Right renal cortex interstitium (tissue), 3 donors: ENCODE measurements around the gene FCER1A. TPM values are rescaled to one million over a fixed set of nuclear protein-coding genes. Genes with fewer than 3 reads are reported as not detected.
"Not testable (repeated sequence)": the region's sequence is repeated elsewhere in the genome, so short reads cannot be mapped to it uniquely, and the experiment has no call there.

Experiments
- DNase-seq, 3 donors: peaks; one replicate each; pipeline ENCODE4 v3.0.0-alpha.2; 2013; ENCODE audit warnings: low read depth in 3 of 3, low spot score in 2 of 3
- polyA plus RNA-seq, 3 donors: library from polyadenylated mRNA; unstranded; fragments of 120-200 nt; gene quantifications; one replicate each; pipeline ENCODE4 v1.2.1, GENCODE V29; 2013; ENCODE audit not compliant: insufficient read length in 3 of 3

The FCER1A gene
- polyA plus RNA-seq, 3 donors, result 0.18 to 1.3 (median 0.44) TPM

- not testable (repeated sequence) for DNase-seq
Measured at GRCh38 chr1:159349374-159349773, 47.2 kb downstream of the FCER1A start.

GRCh38 chr1:159352436-159352835, 50.3 kb downstream of the FCER1A start:
- no peak for DNase-seq

Other genes starting within 250 kb of the FCER1A start
- under 1 TPM in 2 of 3 donors, not detected in 1; 0.19 to 0.20 TPM for gene AIM2, start 225.6 kb upstream of the FCER1A start, polyA plus RNA-seq
- gene CADM3, start 130.7 kb upstream of the FCER1A start, polyA plus RNA-seq, result under 1 TPM in 2 of 3 donors, not detected in 1; 0.13 to 0.21 TPM
- under 1 TPM in 2 of 3 donors, not detected in 1; 0.31 to 0.50 TPM for gene ACKR1, start 97.5 kb upstream of the FCER1A start, polyA plus RNA-seq
- not detected for gene OR10J4, start 129.9 kb downstream of the FCER1A start, polyA plus RNA-seq
- gene OR10J1, start 137.4 kb downstream of the FCER1A start, polyA plus RNA-seq, result under 1 TPM in 1 of 3 donors, not detected in 2; 0.07 TPM
- gene OR10J5, start 233.7 kb downstream of the FCER1A start, polyA plus RNA-seq, result not detected